Stromal cell of bone marrow (primary cell): Measurements from ENCODE around the gene FECH.

Experiments
- DNase-seq: peaks from one replicate; pipeline ENCODE4 v3.0.0-alpha.2; 2012; ENCODE audit warnings: low read depth

Gene FECH

GRCh38 chr18:57579934-57580333 is 6.6 kb downstream of the FECH start:
- DNase-seq, result no peak

- no peak for DNase-seq
Measured at GRCh38 chr18:57576316-57576715, 10.2 kb downstream of the FECH start.

DNA sequence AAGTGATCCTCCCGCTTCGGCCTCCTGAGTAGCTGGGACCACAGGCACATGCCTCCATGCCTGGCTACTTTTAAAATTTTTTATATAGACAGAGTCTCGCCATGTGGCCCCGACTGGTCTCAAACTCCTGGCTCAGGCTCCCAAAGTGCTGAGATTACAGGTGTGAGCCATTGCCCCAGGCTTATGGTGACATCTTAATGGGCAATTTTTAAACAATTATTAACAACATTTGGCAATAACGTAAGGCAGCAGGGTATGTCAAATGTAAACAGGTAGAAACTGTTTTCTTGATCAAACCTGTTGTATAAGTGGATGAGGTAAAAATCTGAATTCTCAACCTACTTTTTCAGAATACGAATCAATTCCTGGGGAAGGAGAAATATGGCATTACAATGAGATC is 11.0 kb downstream of the FECH start:
- DNase-seq, result no peak

- DNase-seq, result no peak
Measured at GRCh38 chr18:57574866-57575265, 11.6 kb downstream of the FECH start.

DNA sequence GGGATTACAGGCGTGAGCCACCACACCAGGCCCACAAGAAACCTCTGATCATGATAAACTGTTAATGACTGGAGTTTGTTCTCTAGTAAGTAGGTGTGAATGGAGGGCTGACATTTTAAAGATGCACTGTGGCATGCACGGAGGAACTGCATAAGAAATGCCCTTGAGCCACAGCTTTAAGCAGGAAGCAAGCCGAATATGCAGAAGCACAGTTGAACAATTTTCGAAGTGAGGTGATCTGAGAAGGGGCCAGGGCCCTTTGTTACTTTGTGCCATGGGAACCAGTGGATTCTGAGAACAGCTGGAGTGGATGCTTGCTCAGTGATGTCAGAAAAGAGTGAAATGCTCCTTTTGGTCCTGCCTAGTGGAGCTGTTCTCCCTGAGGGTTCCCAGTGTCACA is 16.3 kb downstream of the FECH start:
- no peak for DNase-seq

DNA sequence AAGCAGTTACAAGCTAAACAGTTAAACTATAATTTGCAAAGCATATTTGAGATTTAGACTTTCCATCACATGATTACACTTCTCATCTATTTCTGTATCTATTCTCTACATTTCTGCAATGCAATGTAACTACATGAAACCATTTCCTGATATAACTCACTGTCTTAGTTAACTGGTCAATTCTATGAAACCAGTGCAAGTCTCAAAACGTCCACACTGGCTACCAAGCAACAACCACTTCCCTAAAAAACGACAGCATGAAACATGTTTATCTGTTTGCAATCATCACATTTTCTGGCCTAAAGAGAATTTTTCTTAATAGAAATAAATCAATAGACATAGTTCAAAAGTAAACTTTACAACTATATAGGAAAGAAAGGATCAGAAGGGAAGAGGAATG is 17.4 kb downstream of the FECH start:
- DNase-seq, result no peak

GRCh38 chr18:57561728-57562423 is 24.6 kb downstream of the FECH start:
- no peak for DNase-seq

GRCh38 chr18:57561261-57561660 is 25.2 kb downstream of the FECH start:
- DNase-seq, result no peak

DNA sequence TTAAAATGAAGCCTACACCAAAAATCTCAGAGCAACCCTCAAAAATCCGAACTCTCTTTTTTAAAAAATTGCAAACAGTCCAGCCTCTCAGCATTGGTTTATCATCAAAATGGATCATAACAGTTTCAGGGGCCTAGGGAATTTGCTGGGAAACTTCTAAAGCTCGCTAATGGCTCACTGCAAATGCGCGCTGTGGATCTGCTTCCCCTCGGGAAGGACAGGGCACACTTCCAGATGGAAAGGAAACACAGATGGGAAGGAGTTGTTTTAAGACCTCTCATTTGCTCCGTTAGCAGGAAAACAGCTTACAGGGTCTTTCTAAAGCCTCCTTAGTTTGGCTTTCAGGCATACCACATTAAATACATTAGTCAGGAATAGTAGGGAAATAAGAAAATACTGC is 27.2 kb downstream of the FECH start:
- DNase-seq, result peak; percentile 14

GRCh38 chr18:57555134-57555533 is 31.4 kb downstream of the FECH start:
- no peak for DNase-seq

GRCh38 chr18:57550510-57550909 is 36.0 kb downstream of the FECH start:
- no peak for DNase-seq

DNA sequence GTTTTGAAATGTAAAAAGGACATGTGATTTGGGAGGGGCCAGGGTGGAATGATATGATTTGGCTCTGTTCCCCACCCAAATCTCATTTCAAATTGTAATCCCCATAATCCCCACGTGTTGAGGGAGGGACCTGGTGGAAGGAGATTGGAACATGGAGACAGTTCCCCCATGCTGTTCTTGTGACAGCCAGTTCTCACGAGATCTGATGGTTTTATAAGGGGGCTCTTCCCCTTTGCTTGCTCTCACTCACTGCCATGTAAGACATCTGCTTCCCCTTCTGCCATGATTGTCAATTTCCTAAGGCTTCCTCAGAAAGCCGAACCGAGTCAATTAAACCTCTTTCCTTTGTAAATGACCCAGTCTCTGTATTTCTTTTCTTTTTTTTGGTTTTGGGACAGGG is 39.2 kb downstream of the FECH start:
- no peak for DNase-seq

DNA sequence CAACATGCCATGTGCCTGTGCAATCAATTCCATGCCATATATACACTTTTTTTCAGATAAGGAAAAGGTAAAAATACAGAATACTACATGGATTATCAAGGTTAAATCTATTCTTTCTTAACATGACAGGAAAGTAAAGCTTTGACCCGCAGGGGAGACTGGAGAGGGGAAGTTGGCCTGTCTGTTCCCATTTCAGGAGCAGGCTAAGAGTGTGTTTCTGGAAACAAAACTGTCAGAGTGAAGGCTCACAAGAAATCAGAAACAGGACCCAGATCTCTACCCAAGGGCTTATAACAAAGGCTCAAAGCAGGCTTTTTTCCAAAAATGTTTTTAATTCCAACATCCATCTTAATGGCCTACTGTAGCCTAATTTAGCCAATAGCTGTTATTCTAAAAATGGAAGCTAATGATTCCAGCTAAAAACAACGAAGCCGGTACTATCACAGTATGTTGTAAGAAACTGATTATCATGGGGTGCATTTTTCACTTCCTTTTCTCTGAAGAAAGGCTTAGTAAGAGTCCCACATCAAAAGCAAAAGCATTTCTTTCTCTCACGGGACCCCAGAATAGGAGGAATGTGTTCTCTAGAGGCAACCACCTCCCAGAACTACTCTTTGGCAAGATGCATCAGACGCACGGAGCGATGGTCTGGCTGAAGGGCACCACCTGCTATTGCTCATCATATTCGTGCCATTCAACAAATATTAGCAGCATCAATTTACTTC is 41.4 kb downstream of the FECH start:
- DNase-seq, result no peak

GRCh38 chr18:57543560-57543959 is 42.9 kb downstream of the FECH start:
- DNase-seq, result no peak

DNA sequence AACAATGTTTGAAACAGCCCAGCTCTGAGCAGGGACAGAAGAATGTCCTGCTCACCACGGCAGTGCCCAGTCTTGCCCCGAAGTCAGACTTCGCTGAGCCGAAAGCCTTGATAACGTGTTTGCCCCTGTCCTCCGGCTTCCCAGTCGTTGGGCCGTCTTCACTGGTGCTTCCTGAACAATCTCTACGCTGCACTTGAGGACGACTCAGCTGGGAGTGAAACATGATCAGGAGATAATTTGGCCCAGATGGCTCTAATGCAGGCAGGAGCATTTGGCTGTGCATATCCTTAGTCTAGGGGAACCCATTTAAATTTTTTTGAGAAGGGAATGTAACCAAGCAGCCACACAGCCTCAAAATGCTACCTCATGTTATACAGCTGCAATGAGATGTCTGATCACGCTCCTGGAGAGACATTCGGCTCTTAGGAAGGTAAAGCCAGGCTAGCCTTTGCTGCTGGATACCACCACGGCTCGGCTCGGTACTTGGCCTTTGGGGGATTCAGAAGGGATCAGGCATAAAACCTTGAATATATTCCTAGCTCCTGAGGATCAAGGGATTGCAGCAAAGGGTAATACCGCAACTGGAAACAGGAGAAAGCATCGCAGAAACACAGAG is 43.6 kb downstream of the FECH start:
- DNase-seq, result peak; percentile 36

DNA sequence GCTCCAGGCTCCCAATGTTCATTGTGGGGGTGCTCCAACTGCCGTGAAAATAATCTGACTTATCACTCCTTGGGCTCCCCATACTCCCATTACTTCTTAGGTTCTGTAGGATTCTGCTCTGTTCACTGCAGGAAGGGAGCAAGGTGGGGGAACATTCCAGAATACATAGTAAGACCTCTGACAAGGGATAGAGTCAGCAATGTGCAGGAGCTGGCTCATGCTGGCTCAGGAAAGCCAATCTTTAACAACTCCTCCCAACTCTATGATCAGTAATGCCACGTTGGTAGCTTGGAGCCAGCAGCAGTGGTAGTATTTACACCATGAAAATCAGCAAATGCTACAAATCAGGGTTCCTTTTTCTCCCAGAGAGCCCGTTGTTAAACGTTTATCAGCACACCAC is 44.4 kb downstream of the FECH start:
- peak; percentile 61 for DNase-seq

DNA sequence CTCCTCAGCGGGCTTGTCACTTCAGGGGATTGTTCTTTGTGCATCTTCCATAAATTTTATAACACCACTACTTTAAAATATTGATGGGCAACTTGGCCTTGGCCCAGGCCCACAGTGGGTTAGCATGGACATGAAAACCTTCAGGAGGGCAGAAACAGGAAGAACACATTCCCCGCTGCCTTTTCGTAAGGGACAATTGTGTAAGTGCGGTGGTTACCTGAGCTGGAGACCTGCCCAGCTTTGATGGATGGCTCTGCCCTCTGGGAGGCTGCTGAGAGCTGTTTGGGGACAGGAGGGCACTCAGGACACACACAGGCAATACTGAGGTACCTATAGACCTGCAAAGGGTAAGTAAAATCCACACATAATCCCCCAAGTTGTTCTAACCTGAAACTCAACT is 46.8 kb downstream of the FECH start:
- no peak for DNase-seq

DNA sequence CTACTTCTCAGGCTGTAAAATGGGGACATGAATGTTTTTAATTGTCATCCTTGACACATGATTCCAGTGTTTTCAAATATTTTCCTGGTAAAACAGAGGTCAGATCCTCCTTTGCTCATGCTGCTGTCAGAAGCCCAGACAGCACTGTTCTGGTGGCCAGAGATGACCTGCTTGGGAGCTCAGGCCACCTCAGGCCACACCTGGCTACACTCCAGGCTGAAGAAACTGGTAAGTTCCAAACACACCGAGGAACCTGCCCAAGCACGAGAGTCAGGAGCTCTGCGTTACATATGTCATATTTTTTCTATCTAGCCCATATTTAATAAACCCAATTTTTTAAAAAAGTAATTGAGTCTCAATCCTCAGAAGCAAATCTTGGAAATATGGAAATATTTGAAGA is 47.9 kb downstream of the FECH start:
- DNase-seq, result no peak

DNA sequence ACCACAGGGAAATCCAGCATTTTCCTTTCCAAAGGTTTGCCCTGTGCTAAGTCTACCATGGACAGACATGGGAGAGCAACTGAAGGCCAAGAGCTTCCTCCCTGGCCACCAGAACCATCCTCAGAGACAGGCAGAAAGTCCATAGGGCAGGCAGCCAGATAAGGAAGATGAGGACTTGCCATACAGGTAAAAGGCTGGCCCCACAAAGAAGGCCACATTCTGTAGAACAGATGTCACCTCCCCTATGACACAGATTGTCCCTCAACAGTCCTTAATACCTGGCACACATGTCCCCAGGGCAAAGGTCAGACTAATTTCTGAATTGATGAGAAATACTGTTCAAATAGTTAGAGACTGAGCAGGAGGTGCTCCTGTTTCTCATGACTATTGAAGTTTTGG is 52.0 kb downstream of the FECH start:
- no peak for DNase-seq

GRCh38 chr18:57533868-57534510 is 52.5 kb downstream of the FECH start:
- DNase-seq, result peak; percentile 10

DNA sequence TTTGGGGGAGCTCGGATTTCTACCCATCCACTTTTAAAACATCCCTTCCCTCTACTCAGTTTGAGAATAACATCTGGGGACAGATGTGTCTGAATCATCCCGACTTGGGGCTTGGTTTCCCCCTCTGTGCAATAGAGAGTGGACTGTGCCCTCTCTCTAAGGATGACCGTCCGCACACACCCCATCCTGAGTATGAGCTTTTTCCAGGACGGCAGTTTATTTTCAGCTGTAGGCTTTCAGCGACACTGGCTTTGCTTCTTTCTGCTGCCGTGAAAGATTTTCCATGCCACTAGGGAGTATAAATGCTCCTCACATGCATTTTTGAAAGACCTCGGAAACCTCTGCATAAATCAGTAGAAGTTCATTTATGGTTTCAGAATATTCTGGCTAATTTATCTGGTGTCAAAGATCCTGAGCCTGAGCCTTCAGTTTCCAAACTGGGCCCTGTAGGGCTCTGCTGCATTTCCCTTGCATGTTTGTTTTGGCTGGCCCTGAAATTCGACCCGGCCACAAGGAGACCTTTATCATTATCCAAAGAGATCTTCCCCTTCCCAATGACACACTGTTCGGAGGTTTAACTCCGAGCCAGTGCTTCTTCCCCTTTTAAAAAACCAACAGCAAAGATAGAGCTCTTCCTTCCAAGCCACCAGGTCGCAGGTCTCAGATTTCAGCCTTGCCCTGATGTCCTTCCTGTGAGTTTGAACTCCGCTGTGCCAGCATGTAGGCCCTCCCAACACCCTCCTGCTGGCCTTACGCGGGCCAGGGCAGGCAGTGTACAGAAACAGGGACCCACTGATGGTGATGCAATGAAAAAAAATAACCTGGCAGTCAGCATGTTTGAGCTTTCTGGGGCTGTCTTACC is 53.3 kb downstream of the FECH start:
- DNase-seq, result peak; percentile 10

DNA sequence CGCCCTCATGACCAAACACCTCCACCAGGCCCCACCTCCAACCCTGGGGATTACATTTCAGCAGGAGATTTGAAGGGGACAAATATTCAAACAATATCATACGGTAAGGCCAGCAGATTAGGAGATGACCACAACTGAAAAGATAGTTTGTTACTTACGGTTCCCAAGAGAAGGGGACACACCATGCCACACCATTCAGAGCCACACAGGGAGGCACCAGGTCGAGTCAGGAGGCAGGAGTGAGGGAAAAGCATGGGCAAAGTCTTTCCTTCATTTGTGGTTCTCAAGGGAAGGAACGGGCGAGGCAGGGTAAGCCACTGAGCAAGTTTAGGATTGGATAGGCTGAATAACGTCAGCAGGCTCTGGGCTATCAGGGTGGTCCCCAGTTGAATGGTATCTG is 57.4 kb downstream of the FECH start:
- DNase-seq, result no peak
